Motor neuron (in vitro differentiated cells): Measurements from ENCODE around the gene MLLT10. TPM values are rescaled to one million over a fixed set of nuclear protein-coding genes. Genes with fewer than 3 reads are reported as not detected.

Experiments
- ATAC-seq, 8 experiments: fragments of 200-7000 bp; cut with Tn5 transposase; replicated peaks in 6 of 8; 2 replicates each; pipeline ENCODE4 v1.8.0; 2021; ENCODE audit warnings: mild to moderate bottlenecking in 8 of 8, moderate library complexity in 8 of 8
- H3K27ac ChIP-seq, 2 donors: fragments of 250-450 bp; sonication (Bioruptor Pico); 2 replicates each; pipeline ENCODE4 v1.9.0; 2021; ENCODE audit warnings: antibody characterized with exemption in 2 of 2, mild to moderate bottlenecking in 2 of 2, moderate library complexity in 1 of 2
- H3K4me1 ChIP-seq, 2 donors: fragments of 250-450 bp; sonication (Bioruptor Pico); replicated peaks in 1 of 2; 2 replicates each; pipeline ENCODE4 v1.6.1; 2021; ENCODE audit warnings: antibody characterized with exemption in 2 of 2, mild to moderate bottlenecking in 2 of 2, moderate library complexity in 1 of 2
- H3K4me3 ChIP-seq, 5 donors: fragments of 250-450 bp; sonication (Bioruptor Pico); 2 replicates each; pipeline ENCODE4 v1.9.0; 2021; ENCODE audit warnings: antibody characterized with exemption in 5 of 5, mild to moderate bottlenecking in 5 of 5, moderate library complexity in 4 of 5
- WGBS, 10 experiments: fragments of 450-650 bp; shearing (Covaris generic); methylation state at CpG; one replicate each; pipeline ENCODE4 v1.0.0; 2022; 5-methylcytosine and 5-hydroxymethylcytosine counted together
- in situ Hi-C, 9 experiments: fragments of 400-800 bp; cut with MboI; loops; one replicate each; pipeline ENCODE4 v1.15.0; 2021; ENCODE audit warnings: low sequenced_read_pairs in 9 of 9, low pct_unique_long_range_greater_than_20kb in 2 of 9; ENCODE audit not compliant: unreplicated experiment in 9 of 9
- total RNA-seq, 8 experiments: library from RNA; unstranded; fragments of 300-600 nt; gene quantifications; 2 replicates each; pipeline versions ENCODE4 v1.2.3 to v1.2.4, GENCODE V29; 2022

MLLT10 gene
- total RNA-seq, 8 experiments from 2014 or later: 19.0 to 59.6 (median 34.1) TPM

DNA sequence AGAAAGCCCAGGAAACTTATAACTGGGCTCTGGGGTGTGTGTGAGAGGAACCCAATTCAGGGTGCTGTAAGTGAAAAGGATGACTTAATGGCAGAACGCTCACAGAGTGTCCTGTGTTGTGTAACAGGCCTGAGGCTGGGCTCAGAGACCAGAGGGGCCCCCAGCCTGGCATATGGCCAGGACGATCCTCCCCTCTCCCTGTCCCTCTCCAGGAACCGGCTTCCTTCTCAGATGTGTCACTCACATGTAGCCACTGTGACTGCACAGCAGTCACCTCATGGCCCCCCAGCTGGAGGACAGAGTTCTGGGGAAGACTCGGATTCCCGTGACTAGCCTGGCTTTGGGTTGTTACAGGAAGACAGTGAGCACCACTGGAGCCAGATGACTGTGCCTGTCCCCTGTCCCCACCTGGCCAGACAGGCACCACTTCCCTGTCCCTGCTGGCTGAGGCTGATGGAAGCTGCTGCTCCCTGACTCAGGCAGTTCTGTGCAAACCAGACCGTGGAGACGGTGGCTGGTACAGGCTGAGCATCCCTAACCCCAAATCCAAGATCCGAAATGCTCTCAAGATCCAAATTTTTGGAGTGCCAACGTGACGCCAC lies 220.5 kb downstream of the MLLT10 start:
- peaks cover 13 to 23% of the 10 kb centered on the region in 2 donors for H3K4me1 ChIP-seq
- WGBS, 10 experiments: 37 to 100% (median 97%) methylated on average over 1 to 6 of the region's 10 CpGs; no CpG with 5 or more reads in 2 of the 10 experiments
- in situ Hi-C loops: loop anchor here in 2 of 9 experiments (25.0 kb wide), 1 partner anchor 183 kb away; no protein-coding TSS in a partner anchor

DNA sequence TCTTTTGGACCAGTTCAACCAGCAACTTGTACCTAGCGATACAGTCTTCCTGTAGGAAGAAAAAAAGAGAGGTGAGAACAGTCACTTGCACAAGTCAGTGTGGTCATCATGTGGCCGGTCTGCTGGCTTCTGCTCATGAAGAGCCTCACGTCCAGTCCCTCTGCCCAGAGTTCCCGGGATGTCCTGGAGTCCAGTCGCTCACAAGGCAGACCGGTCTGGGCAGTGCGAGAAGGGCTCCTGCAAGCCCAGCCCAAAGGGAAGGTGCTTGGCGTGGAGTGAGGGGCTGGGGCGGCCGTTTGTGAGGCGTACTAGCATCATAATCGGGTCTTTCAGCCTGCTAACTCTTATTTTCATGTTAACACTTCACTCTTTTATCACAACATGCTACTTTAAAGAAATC lies 222.7 kb downstream of the MLLT10 start:
- in situ Hi-C loops: loop anchor here in 2 of 9 experiments (25.0 kb wide), 1 partner anchor 181 kb away; no protein-coding TSS in a partner anchor
- WGBS, 10 experiments: 80 to 100% (median 87%) methylated on average over 1 to 10 of the region's 12 CpGs
- Histone ChIP-seq H3K27ac (peak overlapping the region in 1 of 2 donors; percentile 9), H3K4me3 (no peak overlapping the region), H3K4me1 (peaks cover 13 to 23% of the 10 kb centered on the region in 2 donors)
- no peak for ATAC-seq

More for the DNA sequence above, 220.5 kb downstream of the MLLT10 start:
- peak in 5 of 8 experiments; percentile 71 to 90 (median 79) for ATAC-seq
- H3K4me3 ChIP-seq: no peak overlapping the region
- no peak overlapping the region for H3K27ac ChIP-seq

DNA sequence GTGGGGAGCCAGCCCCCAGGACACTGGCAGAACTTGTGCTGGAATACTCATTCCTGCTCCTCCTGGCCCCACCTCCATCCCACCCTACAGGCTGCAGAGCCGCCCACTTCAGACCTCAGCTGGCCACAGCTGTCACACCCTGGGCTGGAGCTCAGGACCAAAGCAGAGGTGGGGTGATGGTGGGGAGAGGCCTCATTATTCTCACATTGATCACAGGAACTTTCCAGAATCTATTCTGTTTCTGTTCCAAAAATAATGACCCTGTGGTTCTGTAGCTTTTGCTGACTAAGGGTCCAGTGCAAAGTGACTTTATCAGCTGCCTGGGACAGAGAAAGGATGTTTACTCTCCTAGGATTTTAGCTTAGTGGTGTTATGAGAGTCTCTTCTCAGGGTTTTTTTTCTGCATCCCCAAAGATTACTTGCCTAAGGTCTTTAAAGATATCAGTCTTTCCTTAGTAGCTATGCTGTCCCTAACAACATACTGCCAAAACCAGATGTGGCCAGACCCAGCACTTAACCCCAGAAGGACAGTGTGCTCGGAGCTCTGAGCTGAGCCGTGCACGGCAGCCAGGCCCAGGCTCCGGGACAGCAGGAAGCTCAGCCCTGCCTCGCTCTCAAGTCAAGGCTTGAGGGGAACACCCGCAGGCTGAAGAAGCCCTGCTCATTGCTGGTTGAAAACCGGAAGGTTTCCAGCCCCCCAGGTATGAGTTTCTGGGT lies 223.3 kb downstream of the MLLT10 start:
- H3K27ac ChIP-seq: peak overlapping the region in 1 of 2 donors; percentile 9
- WGBS, 10 experiments: 13 to 100% (median 70%) methylated on average over 1 to 7 of the region's 8 CpGs; no CpG with 5 or more reads in 5 of the 10 experiments
- ATAC-seq: peak in 7 of 8 experiments; percentile 37 to 87 (median 47)
- H3K4me1 ChIP-seq: peaks cover 13 to 23% of the 10 kb centered on the region in 2 donors
- H3K4me3 ChIP-seq: no peak overlapping the region
- in situ Hi-C loops: loop anchor here in 2 of 9 experiments (25.0 kb wide), 1 partner anchor 180 kb away; no protein-coding TSS in a partner anchor

DNA sequence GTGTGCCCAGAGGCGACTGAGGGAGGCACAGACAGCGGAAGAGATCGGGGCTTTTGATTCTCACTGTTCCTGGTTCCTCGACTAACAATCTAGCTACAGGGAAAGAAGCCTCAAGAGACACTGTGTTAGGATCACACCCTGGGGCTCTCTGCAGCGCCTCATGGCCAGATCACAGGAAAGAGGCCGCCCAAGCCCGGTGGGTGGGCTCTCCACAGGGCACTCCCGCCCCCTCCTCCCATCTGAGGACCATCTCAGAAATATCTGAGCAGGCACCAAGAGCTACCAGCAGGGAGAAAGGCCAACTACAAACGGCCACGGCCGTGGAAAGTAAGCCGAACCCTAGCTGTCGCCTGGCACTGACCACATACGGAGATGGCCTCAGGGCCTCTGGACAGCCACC lies 224.2 kb downstream of the MLLT10 start:
- ATAC-seq: no peak
- no peak overlapping the region for H3K27ac ChIP-seq
- no peak overlapping the region for H3K4me3 ChIP-seq
- H3K4me1 ChIP-seq: peaks cover 13 to 23% of the 10 kb centered on the region in 2 donors
- in situ Hi-C loops: loop anchor here in 2 of 9 experiments (25.0 kb wide), 1 partner anchor 179 kb away; no protein-coding TSS in a partner anchor
- WGBS, 10 experiments: 60 to 100% (median 84%) methylated on average over 2 to 7 of the region's 14 CpGs; no CpG with 5 or more reads in 2 of the 10 experiments

DNA sequence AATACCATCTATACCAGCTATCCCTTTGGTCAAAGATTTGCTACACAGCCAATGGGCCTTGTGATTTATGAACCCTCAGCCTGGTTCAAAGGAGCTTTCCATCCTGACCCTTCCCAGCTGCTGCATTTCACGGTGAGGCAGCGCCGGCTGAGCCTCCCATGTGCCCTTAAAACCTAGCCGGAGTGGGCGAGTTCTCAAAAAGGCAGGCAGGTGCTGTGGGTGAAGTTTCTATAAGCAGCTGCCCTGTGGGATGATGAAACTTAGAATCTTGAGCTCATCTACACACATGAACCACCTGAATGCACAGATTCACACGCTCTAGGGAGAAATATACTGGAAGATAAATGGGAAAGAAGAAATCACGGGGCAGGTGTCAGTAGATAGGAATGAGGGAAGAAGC lies 224.7 kb downstream of the MLLT10 start:
- in situ Hi-C loops: loop anchor here in 2 of 9 experiments (25.0 kb wide), 1 partner anchor 179 kb away; no protein-coding TSS in a partner anchor
- peaks cover 13 to 23% of the 10 kb centered on the region in 2 donors for H3K4me1 ChIP-seq
- ATAC-seq: no peak
- no peak overlapping the region for H3K27ac ChIP-seq
- 20 to 100% (median 84%) methylated on average over 1 to 7 of the region's 7 CpGs; no CpG with 5 or more reads in 4 of the 10 experiments for WGBS, 10 experiments
- no peak overlapping the region for H3K4me3 ChIP-seq

DNA sequence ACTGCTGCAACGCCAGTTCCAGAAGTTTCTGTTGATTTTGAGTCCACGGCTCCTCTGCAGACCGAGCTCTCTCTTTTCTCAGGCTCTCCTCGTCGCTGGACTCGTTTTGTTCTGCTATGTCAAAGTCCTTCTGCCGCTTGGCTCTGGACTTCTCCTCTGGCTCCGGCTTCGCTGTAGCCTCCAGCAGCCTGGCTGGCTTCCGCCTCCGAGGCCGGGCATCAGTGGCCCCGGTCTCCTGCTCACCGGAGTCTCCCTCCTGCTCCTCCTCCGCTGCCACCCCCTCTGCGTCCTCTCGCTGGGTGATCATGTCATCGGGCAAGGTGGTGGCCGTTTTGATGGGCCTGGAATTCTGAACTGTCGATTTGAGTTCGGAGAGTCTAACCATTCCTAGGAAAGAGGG lies 225.2 kb downstream of the MLLT10 start:
- no peak overlapping the region for H3K27ac ChIP-seq
- WGBS, 10 experiments: 86 to 100% (median 98%) methylated on average over 1 to 12 of the region's 21 CpGs; no CpG with 5 or more reads in 4 of the 10 experiments
- in situ Hi-C loops: loop anchor here in 2 of 9 experiments (25.0 kb wide), 1 partner anchor 178 kb away; no protein-coding TSS in a partner anchor
- ATAC-seq: no peak
- peaks cover 13 to 20% of the 10 kb centered on the region in 2 donors for H3K4me1 ChIP-seq
- H3K4me3 ChIP-seq: no peak overlapping the region

DNA sequence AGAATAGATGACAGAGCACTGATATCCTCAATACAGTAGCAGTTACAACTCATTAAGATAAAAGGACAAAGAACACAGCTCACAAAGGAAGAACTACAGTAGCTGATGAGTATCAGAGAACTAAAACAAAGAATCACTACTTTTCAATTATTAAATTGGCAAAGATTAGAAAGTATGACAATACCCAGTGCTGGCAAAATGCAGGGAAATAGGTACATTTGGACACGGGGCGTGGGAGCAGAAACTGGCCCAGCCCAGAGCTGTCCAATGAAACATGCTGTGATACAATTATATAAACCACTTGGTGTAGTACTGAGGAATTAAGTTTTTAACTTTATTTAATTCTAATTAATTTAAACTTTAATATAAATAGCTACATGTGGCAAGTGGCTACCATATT lies 226.3 kb downstream of the MLLT10 start:
- WGBS, 10 experiments: 94 to 100% (median 100%) methylated on average over 1 to 2 of the region's 2 CpGs; no CpG with 5 or more reads in 2 of the 10 experiments
- Histone ChIP-seq H3K4me1 (peaks cover 13 to 16% of the 10 kb centered on the region in 2 donors), H3K4me3 (no peak overlapping the region), H3K27ac (no peak overlapping the region)
- in situ Hi-C loops: loop anchor here in 2 of 9 experiments (25.0 kb wide), 1 partner anchor 177 kb away; no protein-coding TSS in a partner anchor
- no peak for ATAC-seq

DNA sequence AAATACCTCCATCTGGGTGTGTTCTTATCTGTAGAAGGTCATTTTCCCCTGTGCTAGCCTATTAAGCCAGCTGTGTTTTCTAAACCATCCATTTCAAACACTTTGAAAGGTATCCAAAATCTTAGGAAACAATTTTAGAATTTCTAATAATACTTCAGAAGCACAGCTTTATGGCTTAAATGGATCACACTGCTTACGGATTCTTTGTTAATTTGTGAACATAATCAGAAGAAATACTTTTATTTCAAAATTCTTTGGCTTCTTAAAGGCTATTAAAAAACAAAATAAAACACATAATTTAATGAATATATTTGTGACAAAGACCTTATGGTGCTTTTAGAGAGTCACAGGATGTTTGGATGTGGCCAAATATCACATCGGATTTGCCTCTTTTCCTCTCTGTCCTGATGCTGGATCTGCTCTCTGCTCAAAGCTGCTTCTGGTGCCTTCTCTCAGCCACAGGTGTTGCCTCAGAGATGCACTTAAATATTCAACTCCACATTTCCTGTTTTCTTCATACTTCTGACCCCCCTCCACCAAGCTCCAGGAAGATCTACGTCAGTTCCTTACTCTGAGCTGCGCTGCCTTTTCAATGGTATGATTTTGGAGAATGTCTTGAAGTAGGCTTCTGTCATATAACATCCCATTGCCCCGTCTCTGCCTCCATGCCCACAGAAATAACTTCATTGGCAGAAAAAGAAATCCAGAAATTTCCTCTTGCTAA lies 230.6 kb downstream of the MLLT10 start:
- Histone ChIP-seq H3K4me3 (no peak overlapping the region), H3K4me1 (no peaks in the 10 kb centered on the region), H3K27ac (no peak overlapping the region)
- 50 to 100% (median 89%) methylated on average over 1 to 5 of the region's 5 CpGs; no CpG with 5 or more reads in 2 of the 10 experiments for WGBS, 10 experiments
- peak in 1 of 8 experiments; percentile 32 for ATAC-seq
- in situ Hi-C loops: loop anchor here in 2 of 9 experiments (25.0 kb wide), 1 partner anchor 173 kb away; no protein-coding TSS in a partner anchor

DNA sequence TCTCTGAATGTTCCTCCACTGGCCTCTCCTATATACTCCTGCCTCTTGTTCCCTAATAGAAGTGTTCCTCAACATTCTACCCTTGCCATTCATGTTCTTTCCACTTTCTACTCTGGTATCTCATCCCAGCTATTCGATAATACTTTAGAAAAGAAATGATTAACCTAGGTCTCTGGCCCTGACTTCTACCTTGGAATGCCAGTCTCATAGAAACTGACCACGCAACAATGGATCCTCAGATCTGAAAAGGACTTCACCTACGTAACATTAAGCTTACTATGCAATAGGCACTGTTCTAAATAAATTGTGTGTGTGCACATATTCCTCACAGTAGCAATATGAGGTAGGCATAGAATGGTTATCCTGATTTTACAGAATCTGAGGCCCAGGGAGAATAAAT lies 235.0 kb downstream of the MLLT10 start:
- Histone ChIP-seq H3K4me1 (no peaks in the 10 kb centered on the region), H3K27ac (no peak overlapping the region), H3K4me3 (no peak overlapping the region)
- 82 to 100% (median 95%) methylated on average over 1 to 3 of the region's 3 CpGs for WGBS, 10 experiments
- no peak for ATAC-seq
- in situ Hi-C loops: loop anchor here in 2 of 9 experiments (25.0 kb wide), 1 partner anchor 168 kb away; no protein-coding TSS in a partner anchor

DNA sequence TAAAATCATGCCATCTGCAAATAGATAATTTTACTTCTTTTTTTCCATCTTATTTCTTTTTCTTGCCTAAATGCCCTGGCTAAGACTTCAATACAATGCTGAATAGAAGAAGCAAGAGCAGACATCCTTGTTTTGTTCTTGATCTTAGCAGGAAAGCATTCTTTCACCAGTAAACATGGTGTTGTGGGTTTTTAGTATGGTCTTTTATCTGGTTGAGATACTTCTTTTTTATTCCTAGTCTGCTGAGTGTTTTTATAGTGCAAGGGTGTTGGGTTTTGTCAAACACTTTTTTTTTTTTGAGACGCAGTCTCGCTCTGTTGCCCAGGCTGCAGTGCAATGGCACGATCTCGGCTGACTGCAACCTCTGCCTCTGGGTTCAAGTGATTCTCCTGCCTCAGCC lies 237.2 kb downstream of the MLLT10 start:
- no peak overlapping the region for H3K27ac ChIP-seq
- ATAC-seq: no peak
- H3K4me3 ChIP-seq: no peak overlapping the region
- no peaks in the 10 kb centered on the region for H3K4me1 ChIP-seq
- 90 to 100% (median 100%) methylated on average over 1 to 4 of the region's 4 CpGs; no CpG with 5 or more reads in 5 of the 10 experiments for WGBS, 10 experiments
- in situ Hi-C loops: loop anchor here in 2 of 9 experiments (25.0 kb wide), 1 partner anchor 166 kb away; no protein-coding TSS in a partner anchor

DNA sequence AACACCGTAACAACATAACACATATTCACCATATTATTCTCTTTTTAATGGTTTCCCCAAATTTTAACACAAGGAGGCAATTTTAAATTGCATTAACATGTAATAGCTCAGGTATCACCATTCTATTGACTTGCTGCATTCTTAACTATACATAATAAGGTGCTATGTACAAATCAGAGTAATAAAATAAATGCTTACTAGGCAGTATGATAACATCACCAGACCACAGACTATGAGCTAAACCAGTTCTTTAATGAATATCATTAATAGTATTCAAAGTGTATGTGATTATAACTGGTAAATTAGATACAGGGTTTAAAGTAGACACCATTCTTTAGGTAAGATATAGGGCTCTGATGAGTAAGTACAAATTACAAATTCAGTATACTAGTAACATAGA lies 242.9 kb downstream of the MLLT10 start:
- no peak for ATAC-seq
- WGBS, 10 experiments: 75 to 100% (median 89%) methylated on average over 1 of the region's 1 CpG; no CpG with 5 or more reads in 3 of the 10 experiments
- Histone ChIP-seq H3K4me1 (no peaks in the 10 kb centered on the region), H3K4me3 (no peak overlapping the region), H3K27ac (no peak overlapping the region)
- in situ Hi-C loops: no loop called here

DNA sequence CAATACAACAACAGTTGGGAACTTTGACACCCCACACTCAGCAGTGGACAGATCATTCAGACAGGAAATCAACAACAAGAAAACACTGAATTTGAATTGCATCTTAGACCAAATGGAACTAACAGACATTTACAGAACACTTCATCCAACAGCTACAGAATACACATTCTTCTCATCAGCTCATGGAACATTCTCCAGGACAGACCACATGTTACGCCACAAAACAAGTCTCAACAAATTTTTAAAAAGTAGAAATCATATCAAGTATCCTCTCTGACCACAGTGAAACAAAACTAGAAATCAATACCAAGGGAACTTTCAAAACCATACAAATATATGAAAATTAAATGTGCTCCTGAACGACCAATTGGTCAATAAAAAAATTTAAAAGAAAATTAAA lies 257.2 kb downstream of the MLLT10 start:
- no peak for ATAC-seq
- no peak overlapping the region for H3K4me3 ChIP-seq
- no peak overlapping the region for H3K27ac ChIP-seq
- in situ Hi-C loops: no loop called here
- H3K4me1 ChIP-seq: no peaks in the 10 kb centered on the region
- 39 to 100% (median 98%) methylated on average over 1 to 2 of the region's 2 CpGs; no CpG with 5 or more reads in 1 of the 10 experiments for WGBS, 10 experiments
